ENCODE data around the gene HSD17B4.
"Not testable (repeated sequence)": the region's sequence is repeated elsewhere in the genome, so short reads cannot be mapped to it uniquely, and the experiment has no call there.

HSD17B4 gene, protein sequence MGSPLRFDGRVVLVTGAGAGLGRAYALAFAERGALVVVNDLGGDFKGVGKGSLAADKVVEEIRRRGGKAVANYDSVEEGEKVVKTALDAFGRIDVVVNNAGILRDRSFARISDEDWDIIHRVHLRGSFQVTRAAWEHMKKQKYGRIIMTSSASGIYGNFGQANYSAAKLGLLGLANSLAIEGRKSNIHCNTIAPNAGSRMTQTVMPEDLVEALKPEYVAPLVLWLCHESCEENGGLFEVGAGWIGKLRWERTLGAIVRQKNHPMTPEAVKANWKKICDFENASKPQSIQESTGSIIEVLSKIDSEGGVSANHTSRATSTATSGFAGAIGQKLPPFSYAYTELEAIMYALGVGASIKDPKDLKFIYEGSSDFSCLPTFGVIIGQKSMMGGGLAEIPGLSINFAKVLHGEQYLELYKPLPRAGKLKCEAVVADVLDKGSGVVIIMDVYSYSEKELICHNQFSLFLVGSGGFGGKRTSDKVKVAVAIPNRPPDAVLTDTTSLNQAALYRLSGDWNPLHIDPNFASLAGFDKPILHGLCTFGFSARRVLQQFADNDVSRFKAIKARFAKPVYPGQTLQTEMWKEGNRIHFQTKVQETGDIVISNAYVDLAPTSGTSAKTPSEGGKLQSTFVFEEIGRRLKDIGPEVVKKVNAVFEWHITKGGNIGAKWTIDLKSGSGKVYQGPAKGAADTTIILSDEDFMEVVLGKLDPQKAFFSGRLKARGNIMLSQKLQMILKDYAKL

DNA sequence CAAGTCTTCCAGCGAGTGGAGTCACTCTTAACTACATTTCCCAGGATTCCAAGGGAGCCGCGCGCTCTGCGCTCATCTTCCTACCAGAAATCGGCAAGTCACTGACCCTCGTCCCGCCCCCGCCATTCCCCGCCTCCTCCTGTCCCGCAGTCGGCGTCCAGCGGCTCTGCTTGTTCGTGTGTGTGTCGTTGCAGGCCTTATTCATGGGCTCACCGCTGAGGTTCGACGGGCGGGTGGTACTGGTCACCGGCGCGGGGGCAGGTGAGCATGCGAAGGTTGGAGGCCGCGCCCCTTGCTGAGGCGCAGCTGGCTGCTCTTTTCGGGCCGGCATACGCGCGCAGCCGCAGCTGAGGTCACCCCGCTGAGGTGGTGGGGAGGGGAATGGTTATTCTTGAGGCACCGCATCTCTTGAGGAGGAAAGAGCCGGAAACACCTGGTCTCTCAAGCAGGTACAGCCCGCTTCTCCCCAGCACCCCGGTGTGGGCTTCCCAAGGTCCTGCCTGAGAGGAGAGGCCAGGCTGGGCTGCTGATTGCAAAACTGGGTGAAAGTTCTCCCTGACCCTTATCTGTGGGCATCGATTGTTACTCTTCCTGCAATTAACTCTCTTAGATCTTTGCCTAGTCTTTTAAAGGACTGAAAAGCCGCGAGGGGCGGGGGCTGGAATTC is at the start of gene HSD17B4:
TSS of gene HSD17B4 (plus strand) at position 125 of the 667 bp plus-strand sequence. CDS start at position 204, 79 bp downstream.
- DNase-seq, result peak; percentile 74

DNA sequence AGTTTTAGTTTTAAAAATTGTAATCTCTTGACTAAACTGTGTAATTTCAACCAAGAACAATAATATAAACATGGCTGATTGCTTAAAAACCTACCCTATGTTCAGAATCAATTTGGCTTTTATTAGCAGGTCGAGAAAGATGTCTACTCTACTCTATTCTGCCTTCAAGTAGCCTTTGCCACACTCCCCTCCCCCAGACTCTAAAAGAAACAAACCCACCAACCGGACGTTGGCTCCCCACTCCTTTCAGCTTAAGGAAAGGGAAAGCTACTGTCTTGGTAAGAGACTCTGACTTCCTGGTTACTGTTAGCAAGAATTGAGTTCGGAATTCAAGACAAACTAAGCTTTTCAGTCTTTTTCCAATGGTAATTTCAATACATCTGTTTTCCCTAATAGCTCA is 49.7 kb upstream of the HSD17B4 start:
- DNase-seq, result no peak

DNA sequence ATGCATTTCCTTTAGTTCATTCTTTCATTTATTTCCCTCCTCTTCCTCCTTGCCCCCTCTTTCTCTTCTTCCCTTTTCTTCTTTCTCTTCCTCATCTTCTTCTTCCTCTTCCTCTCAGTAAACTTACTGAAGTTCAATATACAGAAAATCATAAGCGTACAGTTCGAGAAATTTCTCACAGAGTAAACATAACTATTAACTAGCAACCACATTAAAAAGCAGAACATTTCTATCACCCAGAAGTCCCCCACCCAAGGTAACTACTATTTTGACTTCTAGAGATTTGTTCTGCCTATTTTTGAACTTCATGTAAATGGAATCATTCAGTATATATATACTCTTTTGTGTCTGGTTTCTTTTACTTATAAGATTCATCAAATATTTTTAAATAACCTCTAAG is 48.3 kb upstream of the HSD17B4 start:
- no peak for DNase-seq

DNA sequence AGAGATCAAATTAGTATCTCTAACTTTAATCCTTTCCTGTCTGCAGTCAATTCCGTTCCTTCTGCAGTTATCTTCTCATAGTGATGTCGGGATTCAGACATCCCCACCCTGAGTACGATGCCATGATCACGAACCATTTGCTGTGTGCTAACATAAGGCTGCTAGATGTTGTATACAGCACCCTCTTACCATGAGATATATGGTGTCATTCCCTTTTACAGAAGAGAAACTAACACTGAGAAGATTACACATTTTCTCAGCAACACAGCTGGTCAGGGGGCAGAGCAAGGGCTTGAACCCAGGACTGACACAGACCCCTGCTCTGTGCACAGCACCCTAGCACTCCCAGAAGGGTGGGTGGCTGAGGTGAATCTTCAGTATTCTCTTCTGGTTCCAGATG is 46.9 kb upstream of the HSD17B4 start:
- no peak for DNase-seq

DNA sequence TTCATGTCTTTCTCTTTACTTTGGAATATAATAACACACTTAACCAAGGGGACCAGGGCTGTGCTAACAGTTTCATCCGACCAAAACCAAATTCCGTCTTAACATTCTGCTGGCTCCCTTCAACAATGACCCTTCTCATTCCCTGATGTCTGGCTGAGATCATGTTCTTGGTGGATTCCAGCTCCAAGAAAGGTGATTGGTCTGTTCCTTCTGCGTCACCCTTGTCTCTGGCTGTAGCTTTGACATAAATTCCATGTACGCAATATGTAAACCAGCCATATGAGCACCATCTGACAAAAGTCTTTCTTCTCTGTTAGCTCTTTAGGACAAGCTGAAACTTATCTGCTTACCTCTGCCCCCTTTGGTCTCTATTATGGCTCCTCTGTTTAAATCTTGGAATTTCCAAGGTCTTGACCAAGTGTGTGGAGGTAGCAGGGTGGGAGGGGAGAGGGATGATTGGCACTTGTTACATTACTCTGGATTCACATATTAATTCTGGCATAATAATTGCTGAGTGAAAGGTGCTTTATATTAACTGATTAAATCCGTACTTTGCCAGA is 45.7 kb upstream of the HSD17B4 start:
- DNase-seq, result no peak

DNA sequence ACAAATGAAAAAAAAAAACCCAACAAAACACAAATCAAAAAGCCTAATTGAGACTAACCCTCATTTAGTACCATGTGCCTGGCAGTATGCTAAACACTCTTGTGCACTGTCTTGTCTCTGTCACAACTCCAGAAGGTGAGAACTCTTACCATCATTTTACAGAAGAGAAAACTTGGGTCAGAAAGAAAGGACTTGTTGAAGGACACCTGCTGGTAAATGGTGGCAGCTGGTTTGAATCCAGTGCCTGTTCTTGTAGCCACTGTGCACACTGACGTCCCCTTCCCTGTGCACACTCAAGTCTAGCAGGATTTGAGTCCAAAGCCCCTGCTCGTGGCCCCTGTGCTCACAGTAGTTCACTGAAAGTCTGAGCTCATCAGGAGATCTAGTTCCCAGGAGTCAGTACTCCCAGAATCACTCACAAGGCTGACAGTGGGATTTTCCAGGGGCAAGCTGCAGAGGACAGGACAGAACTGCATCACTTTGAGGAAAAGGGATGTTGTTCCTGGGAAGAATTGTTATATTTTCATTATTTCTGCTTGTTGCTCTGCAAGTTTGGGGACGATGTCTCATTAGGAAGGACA is 43.0 kb upstream of the HSD17B4 start:
- no peak for DNase-seq

DNA sequence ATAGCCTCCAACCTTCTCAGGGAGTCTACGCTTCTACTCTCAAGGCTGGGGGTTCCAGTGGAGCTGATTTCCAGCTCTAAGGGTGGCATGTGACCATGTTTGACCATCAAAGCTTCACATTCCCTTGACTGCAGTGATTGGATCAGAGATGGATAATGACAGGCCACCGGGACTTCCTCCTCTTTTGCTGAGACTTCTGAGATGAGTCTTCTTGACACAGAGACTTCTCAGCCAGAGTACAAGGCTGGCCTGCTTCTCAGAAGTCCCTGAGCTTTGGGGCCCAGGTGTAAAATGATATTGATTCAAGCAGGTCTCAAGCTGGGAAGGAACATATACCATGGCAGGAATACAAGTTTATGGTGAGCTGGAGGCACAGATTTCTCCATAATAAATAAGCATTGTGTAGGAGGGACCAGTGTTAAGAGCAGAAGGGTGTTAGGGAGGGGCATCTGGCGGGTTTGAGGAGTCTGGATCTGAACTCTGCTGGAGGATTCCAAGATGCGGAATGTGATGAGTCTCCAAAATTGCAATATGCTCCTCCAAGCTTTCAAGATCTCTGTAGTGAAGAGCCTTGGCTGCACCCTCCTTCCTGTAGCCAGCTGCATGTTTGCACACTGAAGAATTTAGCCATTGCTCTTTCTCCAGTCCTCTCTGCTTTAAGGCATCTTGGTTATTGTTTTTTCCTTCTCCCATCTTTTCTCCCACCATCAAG is 41.7 kb upstream of the HSD17B4 start:
- no peak for DNase-seq

DNA sequence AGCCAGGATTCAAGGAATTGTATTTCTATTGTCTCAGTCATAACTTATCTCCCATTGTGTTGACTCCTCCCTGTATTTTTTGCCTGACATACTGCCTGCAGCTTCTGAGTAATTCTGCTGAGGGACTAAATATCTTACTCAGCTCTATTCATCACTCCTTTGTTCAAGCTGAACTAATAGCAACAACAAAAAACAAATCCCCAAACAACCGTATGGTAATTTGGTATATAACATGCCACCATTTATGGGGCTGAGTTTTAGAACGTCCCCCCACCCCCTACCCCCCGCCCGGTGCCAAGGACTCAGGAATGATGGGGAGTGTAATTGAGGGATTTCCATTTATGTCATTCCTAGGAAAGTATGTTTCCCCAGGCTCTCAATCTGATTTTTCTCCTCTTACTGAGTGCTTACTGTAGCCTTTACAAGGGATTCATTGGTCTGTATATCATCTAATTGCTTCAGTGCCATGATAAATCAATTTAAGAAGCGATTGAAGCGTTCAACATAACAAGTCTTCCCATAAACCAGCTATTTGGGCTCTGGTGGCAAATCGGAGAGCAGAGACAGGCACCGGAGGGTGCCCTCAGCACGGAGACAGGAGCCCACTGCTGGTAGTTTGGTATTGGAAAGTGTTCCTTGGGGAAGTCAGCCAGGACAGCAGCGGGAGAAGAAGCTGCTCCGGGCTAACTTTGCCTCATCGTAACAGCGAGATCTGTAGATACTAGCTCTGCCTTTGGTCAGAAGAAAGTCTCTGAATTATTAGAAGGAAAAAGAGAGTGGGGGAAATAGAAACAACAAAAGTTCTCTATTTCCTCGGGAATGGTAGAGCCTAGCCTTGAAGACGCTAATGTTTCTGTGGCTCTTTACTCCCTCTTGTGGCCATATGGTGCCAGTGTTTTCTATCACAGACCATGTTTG is 40.7 kb upstream of the HSD17B4 start:
- DNase-seq, result peak; percentile 59

DNA sequence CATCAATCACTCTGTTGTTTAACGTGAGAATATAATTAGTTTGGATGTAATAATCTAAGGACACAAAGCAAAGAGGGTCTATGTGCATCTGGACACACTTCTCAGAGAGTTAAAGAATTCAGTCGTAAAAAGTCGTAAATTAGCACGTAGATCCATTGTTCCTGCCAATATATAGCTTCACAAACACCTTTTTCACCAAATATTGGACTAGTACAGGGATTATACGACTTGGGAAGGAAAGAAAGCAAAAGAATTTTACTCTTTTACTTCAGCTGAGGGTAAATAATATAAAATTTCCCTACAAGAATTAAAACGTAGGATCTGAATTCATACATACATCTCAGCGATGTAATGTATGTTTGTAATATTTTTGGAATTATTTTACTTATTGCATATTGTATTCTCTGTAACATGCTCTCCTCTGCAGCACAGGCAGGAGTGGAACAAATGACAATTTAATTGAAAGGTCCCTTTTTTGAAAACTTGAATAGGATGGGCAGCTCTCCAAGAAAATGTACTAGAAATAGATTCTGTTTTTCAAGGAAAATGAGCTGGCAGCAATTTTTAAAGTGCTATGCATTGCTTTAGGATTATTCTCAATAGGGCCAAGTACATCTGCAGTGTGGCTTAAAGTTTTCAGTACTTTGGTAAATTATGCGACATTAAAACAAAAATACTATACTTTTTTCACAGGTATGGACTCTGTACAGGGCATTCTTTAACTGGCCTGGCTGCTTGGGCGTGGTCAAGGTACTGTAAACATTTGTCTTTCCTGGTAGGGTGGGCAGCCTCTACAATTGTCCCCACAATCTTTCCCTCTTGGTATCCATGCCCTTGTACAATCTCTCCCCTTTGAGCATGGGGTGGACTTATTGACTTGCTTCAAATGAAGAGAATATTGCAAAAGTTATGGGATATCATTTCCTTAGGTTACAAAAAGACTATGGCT is 39.7 kb upstream of the HSD17B4 start:
- no peak for DNase-seq

DNA sequence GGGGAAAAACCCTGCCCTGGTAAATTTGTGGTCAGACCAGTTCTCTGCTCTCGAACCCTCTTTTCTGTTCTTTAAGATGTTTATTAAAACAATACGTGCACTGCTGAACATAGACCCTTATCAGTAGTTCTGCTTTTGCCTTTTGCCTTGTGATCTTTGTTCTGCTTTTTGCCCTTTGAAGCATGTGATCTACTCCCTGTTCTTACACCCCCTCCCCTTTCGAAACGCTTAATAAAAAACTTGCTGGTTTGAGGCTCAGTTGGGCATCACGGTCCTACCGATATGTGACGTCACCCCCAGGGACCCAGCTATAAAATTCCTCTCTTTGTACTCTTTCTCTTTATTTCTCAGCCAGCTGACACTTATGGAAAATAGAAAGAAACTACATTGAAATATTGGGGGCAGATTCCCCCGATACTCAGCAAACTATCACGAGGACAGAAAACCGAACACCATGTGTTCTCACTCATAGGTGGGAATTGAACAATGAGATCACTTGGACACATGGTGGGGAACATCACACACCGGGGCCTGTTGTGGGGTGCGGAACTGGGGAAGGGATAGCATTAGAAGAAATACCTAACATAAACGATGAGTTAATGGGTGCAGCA is 38.1 kb upstream of the HSD17B4 start:
- DNase-seq, result not testable (repeated sequence)

DNA sequence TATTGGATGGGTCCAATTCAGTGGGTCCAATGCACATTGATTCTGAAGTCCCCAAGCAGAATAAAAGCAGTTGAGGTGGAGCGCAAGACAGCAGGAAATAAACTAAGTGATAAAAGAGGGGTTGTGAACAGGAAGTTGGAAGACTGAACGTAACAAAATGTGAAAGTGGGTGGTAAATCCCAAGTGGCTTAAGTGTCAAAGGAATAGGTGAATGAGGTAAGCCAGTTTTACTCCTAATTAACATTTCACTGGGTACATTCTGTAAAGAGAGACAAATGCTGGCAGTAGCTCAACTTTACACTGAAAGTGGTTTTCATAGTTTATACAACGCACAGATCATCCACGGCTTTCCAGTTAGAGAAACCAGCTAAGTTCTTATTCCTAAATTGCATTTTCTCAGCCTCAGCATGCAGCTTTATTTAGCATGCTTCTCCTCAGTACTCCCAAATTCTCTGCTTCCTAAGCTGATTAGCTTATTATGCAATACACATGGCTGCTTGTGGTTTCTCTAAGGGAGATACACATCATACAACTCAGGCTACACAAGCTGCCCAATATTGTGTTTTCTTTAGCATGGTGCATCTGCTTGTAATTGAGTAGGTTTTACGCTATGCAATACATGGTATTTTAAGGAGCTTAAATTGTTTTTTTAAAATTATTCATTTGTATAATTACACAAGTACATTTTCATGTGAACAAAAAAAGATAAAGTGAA is 34.2 kb upstream of the HSD17B4 start:
- no peak for DNase-seq

DNA sequence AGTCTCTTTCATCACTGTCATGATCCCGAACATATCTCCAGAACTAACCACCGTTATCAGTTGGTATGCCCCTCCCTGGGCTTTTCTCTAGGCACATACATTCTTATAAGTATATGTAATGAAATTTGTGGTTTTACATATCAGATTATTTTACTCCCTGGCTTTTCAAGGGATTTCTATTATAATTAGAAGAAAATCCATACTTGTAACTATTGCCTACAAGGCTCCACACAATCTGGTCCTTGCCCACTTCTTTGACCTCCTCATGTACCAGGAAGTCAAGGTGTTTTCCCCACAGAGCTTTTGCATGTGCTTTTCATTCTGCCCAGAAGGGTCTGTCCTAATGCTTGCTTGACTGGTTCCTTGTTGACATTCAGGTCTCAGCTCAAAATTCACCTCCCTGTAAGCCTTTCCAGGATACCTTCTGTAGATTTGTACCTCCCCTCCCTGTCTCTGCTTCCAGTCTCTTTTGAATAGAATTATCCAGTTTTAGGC is 33.6 kb upstream of the HSD17B4 start:
- no peak for DNase-seq

DNA sequence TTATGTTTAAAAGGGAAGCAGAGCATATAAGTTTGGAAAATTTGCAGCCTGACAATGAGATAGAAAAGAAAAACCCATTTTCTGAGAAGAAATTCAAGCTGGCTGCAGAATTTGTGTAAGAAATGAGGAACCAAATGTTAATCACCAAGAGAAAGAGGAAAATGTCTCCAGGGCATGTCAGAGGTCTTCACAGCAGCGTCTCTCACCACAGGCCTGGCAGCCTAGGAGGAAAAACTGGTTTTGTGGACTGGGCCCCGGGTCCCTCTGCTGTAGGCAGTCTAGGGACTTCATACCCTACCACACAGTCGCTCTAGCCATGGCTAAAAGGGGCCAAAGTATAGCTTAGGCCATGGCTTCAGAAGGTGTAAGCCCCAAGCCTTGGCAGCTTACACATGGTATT is 32.1 kb upstream of the HSD17B4 start:
- DNase-seq, result no peak

DNA sequence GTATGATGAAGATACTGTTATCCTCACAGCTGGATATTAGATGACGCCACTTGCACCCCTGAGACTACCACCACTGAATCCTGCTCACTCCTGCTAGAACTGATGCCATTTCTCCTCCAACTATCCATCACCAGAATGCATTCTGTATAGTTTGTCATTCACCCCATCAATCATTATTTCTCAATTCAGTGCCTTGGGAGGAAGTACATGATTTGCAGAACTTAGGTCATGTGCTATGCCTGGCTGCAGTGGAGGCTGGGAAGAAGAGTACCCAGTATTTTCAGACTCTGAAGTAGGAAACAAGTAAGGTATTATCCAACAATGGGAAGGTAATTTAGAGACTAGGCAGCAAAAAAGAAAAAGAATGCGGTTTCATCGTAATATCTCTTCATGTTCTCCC is 26.2 kb upstream of the HSD17B4 start:
- DNase-seq, result no peak

DNA sequence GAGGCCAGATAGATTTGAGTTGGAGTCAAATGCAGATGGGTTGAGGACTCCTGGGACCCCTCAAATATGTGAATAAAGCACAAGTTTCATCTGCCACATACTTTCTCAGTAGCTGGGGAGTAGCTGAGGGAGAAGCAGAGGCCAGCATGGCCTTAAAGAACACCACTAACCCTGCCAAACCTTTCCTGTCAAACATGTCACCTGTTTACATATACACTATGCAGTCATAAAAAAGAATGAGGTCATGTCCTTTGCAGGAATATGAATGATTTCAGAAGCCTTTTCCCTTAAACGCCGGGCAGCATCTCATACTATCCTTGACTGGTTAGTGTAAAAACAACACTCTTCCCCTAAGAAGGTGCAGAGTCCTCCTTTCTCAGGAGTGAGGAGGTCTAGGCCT is 25.2 kb upstream of the HSD17B4 start:
- DNase-seq, result no peak

DNA sequence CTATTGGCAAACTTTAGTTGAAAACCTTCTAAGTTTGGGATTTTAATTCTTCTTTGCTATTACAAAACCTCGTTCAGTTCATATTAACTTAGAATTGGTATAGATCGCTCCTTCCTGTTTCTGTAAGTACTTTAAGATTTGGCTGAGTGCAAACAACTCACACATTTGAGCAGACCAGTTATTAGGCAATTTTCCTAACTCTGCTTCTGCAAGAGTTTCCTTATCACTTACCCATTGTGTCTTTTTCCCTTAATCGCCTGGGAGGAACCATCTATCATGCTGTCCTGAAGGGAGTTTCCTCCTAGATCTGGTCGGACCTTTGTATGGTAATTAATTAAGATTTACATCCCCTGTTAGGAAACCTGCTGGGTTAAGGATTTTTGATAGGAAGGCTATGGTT is 24.7 kb upstream of the HSD17B4 start:
- not testable (repeated sequence) for DNase-seq

DNA sequence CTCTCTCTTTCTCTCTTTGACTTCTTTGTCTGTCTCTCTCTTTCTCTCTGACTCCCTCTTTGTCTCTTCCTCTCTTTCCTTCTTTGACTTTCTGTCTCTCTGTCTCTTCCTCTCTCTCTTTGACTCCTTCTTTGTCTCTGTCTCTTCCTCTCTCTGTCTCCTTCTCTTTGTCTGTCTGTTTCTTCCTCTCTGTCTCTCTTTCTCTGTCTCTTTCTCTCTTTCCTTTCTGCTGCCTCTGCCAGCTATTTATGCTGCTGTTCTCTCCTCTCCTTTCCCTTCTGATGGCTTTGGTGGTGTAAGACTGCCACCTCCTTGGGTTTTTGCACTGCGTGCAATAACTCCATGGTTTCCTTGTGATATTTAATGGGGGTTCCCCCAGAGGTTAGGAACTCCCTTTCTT is 24.1 kb upstream of the HSD17B4 start:
- not testable (repeated sequence) for DNase-seq

DNA sequence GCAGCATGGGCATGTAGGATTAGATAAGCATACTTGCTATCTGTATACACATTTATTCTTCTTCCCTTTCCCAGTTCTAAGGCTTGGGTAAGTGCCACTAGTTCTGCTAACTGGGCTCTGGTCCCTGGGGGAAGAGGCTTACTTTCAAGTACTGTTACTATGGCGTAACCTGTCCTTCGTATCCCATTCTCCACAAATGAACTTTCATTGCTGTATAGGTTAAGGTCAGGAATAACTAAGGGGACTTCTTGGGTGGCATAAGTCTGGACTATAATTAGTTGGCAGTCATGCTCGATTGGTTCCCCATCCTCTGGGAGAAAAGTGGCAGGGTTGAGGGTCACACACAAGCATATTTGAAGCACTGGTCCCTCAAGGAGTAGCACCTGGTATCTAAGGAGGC is 23.7 kb upstream of the HSD17B4 start:
- DNase-seq, result not testable (repeated sequence)

All from activated CD8-positive, alpha-beta memory T cell treated with anti-CD3 and anti-CD28 coated beads, Interleukin-2, amount 50 U/mL, for 4 hours (primary cell).